ENCODE data around the gene OXER1. TPM values are rescaled to one million over a fixed set of nuclear protein-coding genes. Genes with fewer than 3 reads are reported as not detected.

Gene OXER1
- total and polyA plus RNA-seq, 12 donors, result 0.20 to 1.2 (median 0.49) TPM

DNA sequence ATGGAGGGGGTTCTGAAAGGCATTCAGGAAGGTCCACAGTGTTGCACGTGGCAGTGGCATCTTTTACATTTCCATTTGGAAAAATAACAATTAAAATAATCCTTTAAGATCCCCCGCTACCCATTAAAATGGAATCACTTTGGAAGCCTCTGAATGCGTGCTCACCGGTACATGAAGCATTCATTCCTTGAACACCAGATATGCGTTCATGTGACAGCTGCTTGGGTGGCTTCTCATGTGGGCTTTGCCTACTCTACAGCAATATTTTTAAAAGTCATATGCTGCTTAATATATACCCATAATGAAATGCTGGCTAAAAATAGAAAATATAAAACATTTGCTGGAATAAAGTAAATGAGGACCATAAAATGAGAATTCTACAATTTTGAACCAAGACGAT, 42.9 kb upstream of the OXER1 start:
- DNase-seq (no peak), ATAC-seq (no peak)
- TF ChIP-seq, protein P1, sequence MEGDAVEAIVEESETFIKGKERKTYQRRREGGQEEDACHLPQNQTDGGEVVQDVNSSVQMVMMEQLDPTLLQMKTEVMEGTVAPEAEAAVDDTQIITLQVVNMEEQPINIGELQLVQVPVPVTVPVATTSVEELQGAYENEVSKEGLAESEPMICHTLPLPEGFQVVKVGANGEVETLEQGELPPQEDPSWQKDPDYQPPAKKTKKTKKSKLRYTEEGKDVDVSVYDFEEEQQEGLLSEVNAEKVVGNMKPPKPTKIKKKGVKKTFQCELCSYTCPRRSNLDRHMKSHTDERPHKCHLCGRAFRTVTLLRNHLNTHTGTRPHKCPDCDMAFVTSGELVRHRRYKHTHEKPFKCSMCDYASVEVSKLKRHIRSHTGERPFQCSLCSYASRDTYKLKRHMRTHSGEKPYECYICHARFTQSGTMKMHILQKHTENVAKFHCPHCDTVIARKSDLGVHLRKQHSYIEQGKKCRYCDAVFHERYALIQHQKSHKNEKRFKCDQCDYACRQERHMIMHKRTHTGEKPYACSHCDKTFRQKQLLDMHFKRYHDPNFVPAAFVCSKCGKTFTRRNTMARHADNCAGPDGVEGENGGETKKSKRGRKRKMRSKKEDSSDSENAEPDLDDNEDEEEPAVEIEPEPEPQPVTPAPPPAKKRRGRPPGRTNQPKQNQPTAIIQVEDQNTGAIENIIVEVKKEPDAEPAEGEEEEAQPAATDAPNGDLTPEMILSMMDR (IDR thresholded peaks at IDR 0.05), result no peak
- Histone ChIP-seq H3K36me3 (no peaks in the 10 kb centered on the region), H3K27ac (no peak overlapping the region), H3K27me3 (no peaks in the 10 kb centered on the region), H3K9me3 (no peaks in the 10 kb centered on the region), H3K4me3 (no peak overlapping the region), H3K4me1 (peaks cover 0 to 33% (median 13%) of the 10 kb centered on the region in 9 donors)
- intact Hi-C loops (cut with DNase I), result no loop called here
- WGBS, 2 donors, result 88 to 91% methylated on average over 6 of the region's 6 CpGs

DNA sequence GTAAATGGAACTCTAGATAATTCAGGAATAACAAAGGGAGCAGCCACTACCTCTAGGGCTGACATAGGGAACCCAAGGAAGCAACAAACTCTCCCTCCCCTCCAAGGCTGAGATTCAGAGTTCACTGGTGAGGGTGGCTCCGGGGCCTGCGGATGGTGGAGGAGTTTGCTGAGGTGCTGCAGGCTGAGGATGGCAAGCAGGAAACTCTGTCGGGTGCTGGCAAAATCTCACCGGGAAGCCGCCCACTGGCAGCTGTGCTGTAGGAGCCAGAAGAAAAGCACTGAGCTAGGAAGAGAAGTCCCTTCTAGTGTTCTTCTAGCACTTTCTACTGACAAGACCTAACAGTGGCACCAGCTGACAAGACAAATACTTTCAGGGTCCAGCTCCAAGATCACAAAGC, 41.0 kb upstream of the OXER1 start:
- Histone ChIP-seq H3K4me3 (no peak overlapping the region), H3K9me3 (no peaks in the 10 kb centered on the region), H3K27ac (no peak overlapping the region), H3K4me1 (peaks cover 0 to 26% (median 8%) of the 10 kb centered on the region in 9 donors), H3K36me3 (no peaks in the 10 kb centered on the region), H3K27me3 (no peaks in the 10 kb centered on the region)
- intact Hi-C loops (cut with DNase I), result no loop called here
- ATAC-seq (no peak), DNase-seq (no peak)
- WGBS, 2 donors, result 73 to 75% methylated on average over 5 of the region's 5 CpGs
- TF ChIP-seq, protein P1 (IDR thresholded peaks at IDR 0.05), result no peak

- no peaks in the 10 kb centered on the region for H3K36me3 ChIP-seq
- ATAC-seq (peak in 1 of 8 donors; percentile 12), DNase-seq (no peak)
- no peaks in the 10 kb centered on the region for H3K27me3 ChIP-seq
- peaks cover 0 to 24% (median 6%) of the 10 kb centered on the region in 9 donors for H3K4me1 ChIP-seq
- intact Hi-C loops (cut with DNase I), result no loop called here
- H3K27ac ChIP-seq, result peak overlapping the region in 1 of 10 donors; percentile 18
- TF ChIP-seq, protein P1 (IDR thresholded peaks at IDR 0.05), result no peak
- WGBS, 2 donors, result 67 to 85% methylated on average over 3 of the region's 3 CpGs
- no peak overlapping the region for H3K4me3 ChIP-seq
- H3K9me3 ChIP-seq, result no peaks in the 10 kb centered on the region
These were observed 40.4 kb upstream of the OXER1 start for GRCh38 chr2:42804338-42804737.

DNA sequence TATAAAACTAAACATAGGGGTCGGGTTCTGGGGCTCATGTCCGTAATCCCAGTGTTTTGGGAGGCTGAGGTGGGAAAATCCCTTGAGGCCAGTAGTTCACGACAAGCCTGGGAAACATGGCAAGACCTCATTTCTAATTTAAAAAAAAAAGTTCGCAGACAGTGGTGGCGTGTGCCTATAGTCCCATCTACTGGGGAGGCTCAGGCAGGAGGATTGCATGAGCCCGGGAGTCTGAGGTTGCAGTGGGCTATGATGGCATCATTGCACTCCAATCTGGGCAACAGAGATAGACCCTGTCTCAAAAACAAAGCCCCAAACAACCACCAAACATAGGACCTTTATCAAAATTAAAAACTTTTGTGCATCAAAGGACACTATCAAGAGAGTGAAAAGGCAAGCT, 38.2 kb upstream of the OXER1 start:
- intact Hi-C loops (cut with DNase I), result no loop called here
- Histone ChIP-seq H3K9me3 (no peaks in the 10 kb centered on the region), H3K4me1 (peaks cover 0 to 18% (median 0%) of the 10 kb centered on the region in 9 donors), H3K36me3 (no peaks in the 10 kb centered on the region), H3K27me3 (no peaks in the 10 kb centered on the region), H3K27ac (no peak overlapping the region), H3K4me3 (no peak overlapping the region)
- 91 to 92% methylated on average over 6 of the region's 6 CpGs for WGBS, 2 donors
- TF ChIP-seq, protein P1 (IDR thresholded peaks at IDR 0.05), result no peak
- no peak for ATAC-seq
- no peak for DNase-seq

All from heart right ventricle (tissue), 16 donors.